ENCODE data around the gene FYTTD1.
A peak's percentile ranks its signal among the peaks of the same experiment; 100 is the strongest.

The FYTTD1 gene

GRCh38 chr3:197737749-197738462, 11.8 kb upstream of the FYTTD1 start:
- no peak for DNase-seq (ENCODE audit: low spot score)

- DNase-seq (ENCODE audit: low spot score) = no peak
Measured at GRCh38 chr3:197742787-197743186, 6.9 kb upstream of the FYTTD1 start.

GRCh38 chr3:197746209-197746608, 3.5 kb upstream of the FYTTD1 start:
- DNase-seq (ENCODE audit: low spot score) = no peak

- DNase-seq (ENCODE audit: low spot score) = no peak
Measured at GRCh38 chr3:197746801-197747237, 2.9 kb upstream of the FYTTD1 start.

GRCh38 chr3:197748597-197749314, 927 bp upstream of the FYTTD1 start:
- DNase-seq (ENCODE audit: low spot score) = peak; percentile 21

GRCh38 chr3:197749315-197749600, 425 bp upstream of the FYTTD1 start:
- peak; percentile 88 for DNase-seq (ENCODE audit: low spot score)

- peak; percentile 80 for DNase-seq (ENCODE audit: low spot score)
Measured at GRCh38 chr3:197750396-197750831, 731 bp downstream of the FYTTD1 start.

GRCh38 chr3:197750858-197751737, 1.4 kb downstream of the FYTTD1 start:
- DNase-seq (ENCODE audit: low spot score) = peak; percentile 52

GRCh38 chr3:197752107-197752506, 2.4 kb downstream of the FYTTD1 start:
- DNase-seq (ENCODE audit: low spot score) = peak; percentile 23

GRCh38 chr3:197753263-197753662, 3.6 kb downstream of the FYTTD1 start:
- DNase-seq (ENCODE audit: low spot score) = peak; percentile 34

- no peak for DNase-seq (ENCODE audit: low spot score)
Measured at GRCh38 chr3:197756704-197757103, 7.0 kb downstream of the FYTTD1 start.

- DNase-seq (ENCODE audit: low spot score) = no peak
Measured at GRCh38 chr3:197758512-197758911, 8.8 kb downstream of the FYTTD1 start.

GRCh38 chr3:197761784-197762183, 12.1 kb downstream of the FYTTD1 start:
- no peak for DNase-seq (ENCODE audit: low spot score)

- no peak for DNase-seq (ENCODE audit: low spot score)
Measured at GRCh38 chr3:197775317-197775716, 25.6 kb downstream of the FYTTD1 start.

GRCh38 chr3:197782230-197782629, 32.5 kb downstream of the FYTTD1 start:
- peak; percentile 36 for DNase-seq (ENCODE audit: low spot score)

- DNase-seq (ENCODE audit: low spot score) = no peak
Measured at GRCh38 chr3:197784019-197784585, 34.4 kb downstream of the FYTTD1 start.

- no peak for DNase-seq (ENCODE audit: low spot score)
Measured at GRCh38 chr3:197787412-197787811, 37.7 kb downstream of the FYTTD1 start.

GRCh38 chr3:197789309-197789708, 39.6 kb downstream of the FYTTD1 start:
- DNase-seq (ENCODE audit: low spot score) = no peak

- peak; percentile 34 for DNase-seq (ENCODE audit: low spot score)
Measured at GRCh38 chr3:197790033-197790432, 40.4 kb downstream of the FYTTD1 start.

GRCh38 chr3:197791113-197791891, 41.6 kb downstream of the FYTTD1 start, which contains the start of gene LRCH3:
Gene LRCH3, plus strand, starts transcription at chr3:197791254. Its CDS starts 25 bp downstream, at chr3:197791279.
- DNase-seq (ENCODE audit: low spot score) = peak; percentile 90

- peak; percentile 66 for DNase-seq (ENCODE audit: low spot score)
Measured at GRCh38 chr3:197791892-197792647, 42.4 kb downstream of the FYTTD1 start.

Measured in NAMALWA (cell line).